GM19397 (cell line): ENCODE data around the gene CNKSR2.

Source experiments
- ATAC-seq: cut with Tn5 transposase; IDR thresholded peaks from one replicate; pipeline ENCODE4 v1.9.1; 2021; ENCODE audit warnings: mild to moderate bottlenecking, moderate library complexity; ENCODE audit not compliant: unreplicated experiment

CNKSR2 gene

DNA sequence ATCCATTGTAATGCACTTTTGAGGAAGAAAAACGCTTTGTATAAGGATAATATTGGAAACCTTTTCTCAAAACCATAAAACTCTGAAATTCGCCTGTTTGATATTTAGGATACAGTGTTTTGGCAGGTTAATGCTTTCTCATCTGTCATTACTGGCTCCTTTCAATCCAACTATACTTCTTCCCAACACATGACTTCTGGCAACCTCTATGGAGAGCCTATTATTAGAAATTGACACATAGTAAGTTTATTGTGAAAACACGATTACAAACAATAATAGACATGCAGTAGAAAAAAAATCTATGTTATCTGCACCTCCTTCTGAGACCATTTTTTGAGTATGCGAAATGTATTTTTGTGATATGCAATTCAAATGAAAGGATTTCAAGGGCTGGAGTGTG lies 288.5 kb downstream of the CNKSR2 start:
- no peak for ATAC-seq

DNA sequence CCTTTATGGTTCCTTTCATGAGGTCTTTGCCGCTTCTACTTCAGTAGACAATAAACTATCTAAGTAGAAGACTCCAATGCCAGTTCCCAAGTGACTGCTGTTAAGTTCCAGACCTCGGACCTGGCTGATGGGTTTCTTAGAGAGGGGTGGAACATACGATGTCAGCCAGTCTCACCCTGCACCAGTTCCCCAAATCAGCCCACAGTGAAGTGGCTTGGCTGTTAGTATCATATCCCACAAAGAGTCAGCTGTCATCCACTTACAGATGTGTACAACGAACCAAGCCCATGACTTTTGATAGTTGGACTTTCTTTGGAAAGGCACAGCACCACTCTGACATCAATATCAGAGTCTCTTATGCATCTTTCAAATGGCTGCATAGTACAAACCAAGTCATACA lies 292.0 kb downstream of the CNKSR2 start:
- ATAC-seq = no peak

DNA sequence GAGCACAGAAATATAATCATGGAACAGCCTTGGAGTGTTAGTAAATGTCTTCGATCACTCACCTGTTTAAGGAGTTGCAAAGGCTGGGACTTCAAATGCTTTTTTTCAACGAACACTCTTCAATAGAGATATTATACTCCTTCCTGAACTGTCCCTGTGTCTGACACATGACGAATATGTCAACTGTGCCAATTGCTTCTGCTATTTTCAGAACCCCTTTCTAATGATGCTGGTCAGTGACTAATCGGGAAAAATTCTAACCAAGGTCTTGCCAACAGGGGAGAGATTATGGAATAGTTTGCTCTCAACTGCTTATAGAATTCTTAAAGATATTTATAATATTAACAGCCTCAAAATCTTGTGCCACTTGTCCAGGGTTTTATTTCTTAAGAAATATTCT lies 292.5 kb downstream of the CNKSR2 start:
- ATAC-seq = no peak

- ATAC-seq = no peak
These were observed 300.4 kb downstream of the CNKSR2 start for GRCh38 chrX:21674430-21675186.

DNA sequence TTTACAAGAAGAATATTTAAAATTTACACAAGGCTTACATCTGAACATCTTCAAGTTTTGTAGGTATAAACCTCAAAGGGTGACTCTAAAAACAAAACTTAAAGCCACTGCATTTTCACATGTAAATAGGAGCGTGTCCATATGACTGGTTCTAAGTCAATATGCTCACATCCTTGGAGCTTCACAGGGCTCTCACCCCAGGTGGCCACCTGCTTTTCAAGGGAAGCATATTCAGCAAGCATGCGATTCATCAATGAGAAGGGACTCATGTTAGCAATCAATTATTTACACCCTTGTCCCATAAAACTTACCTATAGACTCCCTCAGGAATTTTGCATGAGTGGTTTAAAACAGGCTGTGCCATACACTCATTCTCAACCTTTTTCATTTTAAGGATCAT lies 301.7 kb downstream of the CNKSR2 start:
- no peak for ATAC-seq

DNA sequence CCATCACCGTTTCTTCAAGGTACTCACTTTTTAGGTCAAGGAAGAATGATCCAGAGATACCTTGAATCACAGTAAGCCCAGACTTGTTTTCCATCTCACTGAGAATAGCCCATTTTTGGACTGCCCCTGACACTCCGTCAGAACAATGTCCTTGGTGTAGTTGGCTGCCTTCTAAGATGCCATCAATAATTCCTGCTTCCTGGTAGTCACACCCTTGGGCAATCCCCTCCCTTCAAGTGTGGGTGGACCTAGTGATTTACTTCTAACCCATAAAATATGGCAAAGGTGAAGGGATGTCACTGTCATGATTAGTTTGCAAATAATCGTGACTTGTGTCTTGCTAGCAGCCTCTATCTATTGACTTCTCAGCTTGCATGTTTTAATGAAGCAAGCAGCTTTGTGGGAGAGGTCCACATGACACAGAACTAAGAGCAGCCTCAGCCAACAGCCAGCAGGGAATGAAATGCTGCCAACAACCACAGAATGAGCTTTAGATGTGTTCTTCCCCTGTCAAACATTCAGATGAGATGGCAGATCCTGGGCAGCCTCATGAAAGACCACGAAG lies 303.9 kb downstream of the CNKSR2 start:
- ATAC-seq = no peak

- ATAC-seq = no peak
These were observed 309.7 kb downstream of the CNKSR2 start for GRCh38 chrX:21683941-21684340.

GRCh38 chrX:21691512-21692018 lies 317.3 kb downstream of the CNKSR2 start:
- no peak for ATAC-seq

DNA sequence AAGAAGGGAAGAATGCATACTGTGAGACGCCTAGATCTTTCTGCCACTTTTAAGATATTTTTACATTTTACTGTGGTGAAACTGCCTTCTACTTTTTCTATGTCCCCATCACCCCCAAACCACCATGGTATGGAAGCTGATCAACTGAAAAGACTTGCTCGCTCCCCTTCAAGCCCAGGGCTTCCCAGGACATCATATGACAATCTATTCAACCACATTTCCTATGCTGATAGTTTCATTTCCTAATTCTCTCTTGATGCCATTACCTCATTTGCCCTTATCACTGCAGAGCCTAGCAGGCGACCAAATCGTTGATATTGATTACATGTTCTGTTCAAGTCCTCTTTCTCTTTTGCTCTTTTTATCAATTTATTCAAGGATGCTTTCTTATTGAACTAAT lies 324.1 kb downstream of the CNKSR2 start:
- ATAC-seq = no peak

DNA sequence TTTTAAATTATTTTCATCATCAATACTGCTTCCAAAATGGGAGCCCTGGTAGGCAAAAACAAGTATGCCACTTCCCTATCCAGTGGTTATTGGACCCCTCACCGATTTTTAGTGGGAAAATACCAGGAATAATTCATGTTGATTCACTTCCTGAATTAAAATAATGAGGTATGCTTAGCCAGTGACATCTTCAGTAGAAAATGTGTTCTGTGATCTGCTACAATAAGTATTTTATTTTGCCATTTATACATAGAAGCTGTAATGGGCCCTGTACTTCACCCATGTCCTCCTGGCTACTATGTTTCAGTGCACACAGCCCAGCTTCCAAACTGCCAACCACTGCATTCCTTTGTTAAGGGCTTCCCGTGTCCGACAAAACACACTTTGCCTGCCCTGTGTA lies 324.9 kb downstream of the CNKSR2 start:
- ATAC-seq = no peak

DNA sequence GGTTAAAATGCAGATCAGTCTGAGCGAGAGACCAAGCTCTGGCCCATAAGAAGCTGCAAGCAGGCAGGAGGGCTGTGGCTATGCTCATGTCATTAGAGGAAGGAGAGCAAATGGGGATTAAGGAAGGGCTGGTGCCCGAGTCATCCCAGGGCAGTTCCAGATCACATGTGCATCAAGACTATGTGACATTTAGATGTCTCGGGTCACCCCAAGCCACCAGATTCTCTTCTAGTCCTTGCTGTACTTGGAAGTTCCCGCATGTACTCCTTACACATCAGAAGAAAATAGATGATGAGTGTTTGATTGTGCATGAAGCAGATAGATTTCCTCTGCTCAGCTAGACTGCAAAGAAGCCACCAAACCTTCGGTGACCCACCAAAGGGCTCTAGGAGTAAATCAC lies 326.1 kb downstream of the CNKSR2 start:
- no peak for ATAC-seq

- no peak for ATAC-seq
These were observed 326.7 kb downstream of the CNKSR2 start for GRCh38 chrX:21700967-21701366.

GRCh38 chrX:21702725-21703124 lies 328.5 kb downstream of the CNKSR2 start:
- no peak for ATAC-seq
